GM08714 (cell line): Measurements from ENCODE around the gene BAG2.
A peak's percentile ranks its signal among the peaks of the same experiment; 100 is the strongest.

ENCODE experiments used
- H3K4me3 ChIP-seq: fragments of 200-500 bp; sonication (Bioruptor generic); 2 replicates; pipeline ENCODE4 v1.5.1; 2014; ENCODE audit warnings: mild to moderate bottlenecking, low read length, inconsistent platforms
- ZNF274 ChIP-seq: IDR thresholded peaks from 2 replicates; pipeline ENCODE4 v1.6.1; 2012; ENCODE audit warnings: mild to moderate bottlenecking, low read depth, low read length

Gene BAG2

DNA sequence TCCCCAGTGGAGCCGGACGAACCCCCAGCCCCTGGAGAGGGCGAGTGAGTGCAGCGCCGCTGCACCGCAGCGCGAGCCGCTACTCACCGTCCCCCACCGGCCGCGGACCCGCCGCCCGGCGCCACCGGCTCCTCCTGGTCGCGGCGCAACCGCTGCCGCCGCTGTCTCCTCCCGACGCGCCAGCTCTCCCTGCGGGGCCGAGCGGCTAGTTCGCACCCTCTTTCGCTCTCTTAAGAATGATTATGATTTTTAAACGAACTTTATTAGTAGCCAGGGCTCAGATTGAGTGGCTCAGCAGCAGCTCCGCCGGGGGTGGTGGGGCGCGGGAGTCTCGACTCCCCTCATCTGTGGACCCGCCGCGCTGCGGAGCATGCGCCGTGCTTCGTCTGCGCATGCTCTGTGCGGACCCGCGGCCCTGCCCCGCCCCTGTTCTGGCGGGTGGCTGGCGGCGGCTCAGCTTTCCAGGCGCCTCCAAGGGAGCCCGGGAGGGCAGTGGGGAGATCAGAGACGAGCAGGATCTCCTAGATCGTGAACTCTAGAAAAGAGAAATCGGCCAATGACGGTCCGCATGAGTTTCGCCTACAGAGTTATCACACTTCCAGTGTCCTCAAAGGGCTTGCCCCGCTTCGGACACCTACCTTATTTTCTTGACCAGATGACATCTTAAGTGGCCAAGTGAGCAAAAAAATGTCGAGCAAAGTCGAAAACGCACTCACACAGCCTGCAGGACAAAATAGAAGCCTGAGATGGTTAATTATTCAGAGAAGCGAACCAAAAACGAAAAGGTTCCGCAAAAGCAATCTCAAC lies 50.0 kb downstream of the BAG2 start, which contains the start of gene RAB23:
Gene RAB23 (minus strand): TSS at position 372 of the 807 bp plus-strand sequence. CDS start 11,927 bp downstream, outside the sequence.
- H3K4me3 ChIP-seq: peak within 1 kb of the TSS; percentile 88
- no peak for TF ChIP-seq ZNF274

DNA sequence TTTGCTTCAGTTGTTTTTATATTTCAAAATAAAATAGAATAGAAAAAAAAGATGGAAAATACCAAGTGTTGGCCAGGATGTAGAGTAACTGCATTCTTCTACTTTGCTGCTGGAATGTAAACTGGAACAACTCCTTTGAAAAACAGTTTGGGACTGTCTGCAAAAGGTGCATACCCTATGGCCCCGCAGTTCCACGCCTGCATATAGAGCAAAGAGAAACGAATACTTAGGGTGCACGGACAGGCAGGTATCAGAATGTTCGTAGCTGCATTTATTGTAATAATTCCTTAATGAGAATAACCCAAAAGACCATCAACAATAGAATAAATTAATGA lies 50.6 kb downstream of the BAG2 start:
- TF ChIP-seq ZNF274: no peak
- H3K4me3 ChIP-seq: peak overlapping the region; percentile 88

DNA sequence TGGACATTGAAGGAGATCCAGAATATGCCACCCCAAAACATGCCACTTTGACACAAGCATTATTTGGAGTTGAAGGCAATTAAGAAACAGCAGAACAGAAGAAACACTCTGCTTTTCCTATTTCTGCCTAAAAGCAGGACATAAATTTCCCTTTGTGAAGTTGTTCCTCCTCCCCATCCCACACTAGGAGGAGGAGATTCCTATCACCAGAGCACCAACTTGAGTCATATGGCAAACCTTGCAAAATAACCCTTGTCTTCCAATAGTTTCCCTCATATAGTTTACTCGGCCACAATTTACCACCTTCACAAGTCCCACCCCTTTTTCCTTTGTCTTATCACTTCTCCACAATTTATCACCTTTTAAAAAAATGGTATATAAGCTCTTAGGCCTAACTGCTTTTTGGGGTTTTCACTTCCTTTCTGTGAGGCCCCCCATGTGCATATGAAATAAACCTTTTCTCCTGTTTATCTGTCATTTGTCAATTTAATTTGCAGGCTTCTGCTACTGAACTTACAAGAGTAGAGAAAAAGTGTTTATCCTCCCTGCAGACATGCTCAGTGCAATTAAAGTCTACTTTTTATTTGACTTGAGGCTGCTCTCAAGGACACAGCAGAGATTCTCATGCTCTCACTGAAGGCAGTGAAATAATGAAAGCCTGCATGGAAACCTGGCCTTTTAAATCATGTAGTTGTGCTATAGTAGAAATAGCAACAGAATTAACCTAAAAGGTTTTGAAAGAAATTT lies 52.8 kb downstream of the BAG2 start:
- TF ChIP-seq ZNF274: no peak
- no peak overlapping the region for H3K4me3 ChIP-seq

DNA sequence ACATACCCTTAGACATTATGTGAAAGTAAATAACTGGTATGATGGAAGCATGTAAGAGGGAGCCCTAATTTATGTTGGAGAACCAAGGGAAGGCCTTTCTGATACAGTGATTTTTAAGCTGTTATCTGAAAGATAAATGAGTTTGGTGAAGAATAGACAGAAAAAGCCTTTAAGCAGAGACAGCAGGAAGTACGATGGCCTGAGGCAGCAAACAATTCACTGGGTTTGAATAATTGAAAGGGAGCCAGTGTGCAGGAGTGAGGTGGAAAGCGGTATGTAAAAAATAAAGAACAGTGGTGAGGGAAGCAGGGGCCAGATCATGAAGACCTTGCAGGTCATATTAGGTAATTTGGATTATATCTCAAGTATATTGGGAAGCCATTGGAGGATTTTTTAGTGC lies 54.1 kb downstream of the BAG2 start:
- TF ChIP-seq ZNF274: no peak
- no peak overlapping the region; the same call in 1 of the 2 replicates for H3K4me3 ChIP-seq
